Heart right ventricle (tissue), 16 donors: ENCODE results near the gene CCS. TPM values are rescaled to one million over a fixed set of nuclear protein-coding genes. Genes with fewer than 3 reads are reported as not detected.

Experiments used
- ATAC-seq, 8 donors: fragments of 200-7000 bp; cut with Tn5 transposase; one replicate each; pipeline ENCODE4 v1.9.1; 2020; ENCODE audit warnings: mild to moderate bottlenecking in 8 of 8, moderate library complexity in 8 of 8, moderate number of reproducible peaks in 1 of 8
- DNase-seq, 2 donors: peaks; one replicate each; pipeline ENCODE4 v3.0.0-alpha.2; 2020
- H3K27ac ChIP-seq, 10 donors: fragments of 200-600 bp; sonication (generic) in 2 of 10; one replicate each; pipeline versions ENCODE4 v1.5.0 to v1.8.0; 2020 to 2022; ENCODE audit warnings: mild to moderate bottlenecking in 3 of 10
- H3K27me3 ChIP-seq, 7 donors: fragments of 200-600 bp; one replicate each; pipeline ENCODE4 v1.8.0; 2021 to 2022; ENCODE audit warnings: mild to moderate bottlenecking in 2 of 7
- H3K36me3 ChIP-seq, 9 donors: fragments of 200-600 bp; sonication (generic) in 1 of 9; one replicate each; pipeline versions ENCODE4 v1.5.0 to v1.8.0; 2020 to 2022; ENCODE audit warnings: mild to moderate bottlenecking in 2 of 9
- H3K4me1 ChIP-seq, 9 donors: fragments of 200-600 bp; sonication (generic) in 1 of 9; one replicate each; pipeline versions ENCODE4 v1.5.0 to v1.8.0; 2020 to 2022; ENCODE audit warnings: mild to moderate bottlenecking in 4 of 9
- H3K4me3 ChIP-seq, 10 donors: fragments of 200-600 bp; sonication (generic) in 2 of 10; one replicate each; pipeline versions ENCODE4 v1.5.0 to v1.8.0; 2020 to 2022; ENCODE audit warnings: mild to moderate bottlenecking in 7 of 10, moderate library complexity in 2 of 10
- H3K9me3 ChIP-seq, 11 donors: fragments of 200-600 bp in 10 of 11; sonication (generic) in 2 of 11; one replicate each; pipeline versions ENCODE4 v1.5.0 to v1.8.0; 2013 to 2022; ENCODE audit warnings: mild to moderate bottlenecking in 2 of 11, control low read depth in 1 of 11, moderate library complexity in 1 of 11
- WGBS, 2 donors: extraction: QIAGEN DNeasy Blood & Tissue Kit; methylation state at CpG; one replicate each; pipeline ENCODE4 v1.1.7; 2013; ENCODE audit warnings: inconsistent platforms in 1 of 2; 5-methylcytosine and 5-hydroxymethylcytosine counted together
- intact Hi-C, 10 donors: fragments of 100-400 bp; cut with DNase I; formaldehyde crosslinking; loops; one replicate each; pipeline versions ENCODE4 v1.11.1 to v1.14.2; 2022
- polyA plus RNA-seq, 2 donors: library from polyadenylated mRNA; stranded (reverse); fragments of 200-250 nt; gene quantifications; one replicate each; pipeline ENCODE4 v1.2.3, GENCODE V29; 2013
- total RNA-seq, 10 donors: library from RNA; stranded (reverse); fragmentation: NEBNext Ultra II Directional in 3 of 10; extraction: Animal tissue kit (Norgen Biotek cat#: 25700) in 3 of 10; gene quantifications; one replicate each; pipeline versions ENCODE4 v1.2.1 to v1.2.4, GENCODE V29; 2021 to 2023
- TF ChIP-seq, protein P1 (sequence below), 9 donors: fragments of 200-600 bp; sonication (generic) in 2 of 9; IDR thresholded peaks; one replicate each; pipeline versions ENCODE4 v1.5.0 to v1.8.0; 2021 to 2022; ENCODE audit warnings: antibody characterized with exemption in 9 of 9, mild to moderate bottlenecking in 5 of 9, moderate library complexity in 1 of 9
- donor health status: Arrhythmogenic right ventricular cardiomyopathy.
- donor health status: ischemic (EF 13 %, LVEDD 7.1; RV severe dilation, severe dysfunction).
- donor health status: healthy with polysubstance abuse.
- donor health status: DM: no; HTN: yes; CAD: no.
- donor health status: DM: no; HTN: no; CAD: no.
- donor health status: ischemic (EF 25% LVEDD 6.9; RV normal size, moderate dysfunction).
- donor health status: ischemic (EF 25% LVEDD 5.7; RV mildly dilated, moderate dysfunction).
- donor health status: healthy.
- donor health status: DM: yes; HTN: yes; CAD: no.
- donor health status: Ischemic cardiomyopathy.
- donor health status: ischemic (EF 35%, LVEDD 5.7; RV mildly dilated, moderate dysfunction).
- donor health status: nonischemic (EF 11% LVEDD 7.7; RV severe dilation, severe dysfunction).
- donor health status: DM: yes; HTN: yes; CAD: no.
- donor health status: PGD.
- donor health status: ischemic (EF 29% LVEDD 5.4; RV normal size, mild dysfunction).
- donor health status: nonischemic (EF 23%, LVEDD 6.1; RV moderate dilation, normal function).

CCS gene
- total and polyA plus RNA-seq, 12 donors: 15.9 to 73.6 (median 21.0) TPM

DNA sequence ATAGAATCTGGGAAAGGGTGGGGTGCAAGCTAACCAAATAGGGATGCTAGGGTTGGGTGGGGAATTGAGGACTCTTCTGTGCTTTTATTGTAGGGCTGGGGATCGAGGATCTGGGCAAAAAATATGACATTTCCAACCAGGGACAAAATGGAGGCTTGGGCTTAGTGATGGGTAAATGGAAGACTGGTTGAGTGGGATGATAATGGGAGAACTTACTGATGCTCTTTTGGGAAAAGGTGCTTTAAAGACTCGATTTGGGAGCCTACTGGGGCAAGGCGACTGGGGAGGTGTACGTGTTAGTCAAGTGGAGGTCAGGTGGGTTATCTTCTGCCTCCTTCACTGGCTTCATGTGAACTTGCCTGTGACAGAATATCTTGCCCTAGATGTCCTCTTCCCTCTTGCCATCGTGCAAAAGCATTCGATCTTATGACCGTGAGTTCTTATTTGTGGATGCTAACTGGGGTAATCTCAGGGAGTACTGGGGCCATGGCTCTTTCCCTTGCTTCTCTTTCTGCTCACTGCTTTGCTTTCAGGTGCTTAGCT is 35.1 kb downstream of the CCS start:
- DNase-seq (no peak), ATAC-seq (no peak)
- Histone ChIP-seq H3K9me3 (no peaks in the 10 kb centered on the region), H3K36me3 (peaks cover 0 to 97% (median 60%) of the 10 kb centered on the region in 9 donors), H3K27me3 (no peaks in the 10 kb centered on the region), H3K27ac (no peak overlapping the region), H3K4me1 (peaks cover 15 to 33% (median 24%) of the 10 kb centered on the region in 9 donors), H3K4me3 (no peak overlapping the region)
- intact Hi-C loops: no loop called here
- 79 to 91% methylated on average over 7 of the region's 7 CpGs for WGBS, 2 donors
- TF ChIP-seq, protein P1, sequence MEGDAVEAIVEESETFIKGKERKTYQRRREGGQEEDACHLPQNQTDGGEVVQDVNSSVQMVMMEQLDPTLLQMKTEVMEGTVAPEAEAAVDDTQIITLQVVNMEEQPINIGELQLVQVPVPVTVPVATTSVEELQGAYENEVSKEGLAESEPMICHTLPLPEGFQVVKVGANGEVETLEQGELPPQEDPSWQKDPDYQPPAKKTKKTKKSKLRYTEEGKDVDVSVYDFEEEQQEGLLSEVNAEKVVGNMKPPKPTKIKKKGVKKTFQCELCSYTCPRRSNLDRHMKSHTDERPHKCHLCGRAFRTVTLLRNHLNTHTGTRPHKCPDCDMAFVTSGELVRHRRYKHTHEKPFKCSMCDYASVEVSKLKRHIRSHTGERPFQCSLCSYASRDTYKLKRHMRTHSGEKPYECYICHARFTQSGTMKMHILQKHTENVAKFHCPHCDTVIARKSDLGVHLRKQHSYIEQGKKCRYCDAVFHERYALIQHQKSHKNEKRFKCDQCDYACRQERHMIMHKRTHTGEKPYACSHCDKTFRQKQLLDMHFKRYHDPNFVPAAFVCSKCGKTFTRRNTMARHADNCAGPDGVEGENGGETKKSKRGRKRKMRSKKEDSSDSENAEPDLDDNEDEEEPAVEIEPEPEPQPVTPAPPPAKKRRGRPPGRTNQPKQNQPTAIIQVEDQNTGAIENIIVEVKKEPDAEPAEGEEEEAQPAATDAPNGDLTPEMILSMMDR (IDR thresholded peaks at IDR 0.05): no peak

- intact Hi-C loops: no loop called here
- Histone ChIP-seq H3K4me1 (peaks cover 3 to 20% (median 12%) of the 10 kb centered on the region in 9 donors), H3K4me3 (no peak overlapping the region), H3K27ac (no peak overlapping the region), H3K36me3 (peaks cover 0 to 97% (median 54%) of the 10 kb centered on the region in 9 donors), H3K9me3 (no peaks in the 10 kb centered on the region), H3K27me3 (no peaks in the 10 kb centered on the region)
- WGBS, 2 donors: 85 to 86% methylated on average over 2 of the region's 2 CpGs
- DNase-seq: no peak
- TF ChIP-seq, protein P1 (IDR thresholded peaks at IDR 0.05): no peak
- ATAC-seq: no peak
Measured at GRCh38 chr11:66629356-66629755, 36.4 kb downstream of the CCS start.

DNA sequence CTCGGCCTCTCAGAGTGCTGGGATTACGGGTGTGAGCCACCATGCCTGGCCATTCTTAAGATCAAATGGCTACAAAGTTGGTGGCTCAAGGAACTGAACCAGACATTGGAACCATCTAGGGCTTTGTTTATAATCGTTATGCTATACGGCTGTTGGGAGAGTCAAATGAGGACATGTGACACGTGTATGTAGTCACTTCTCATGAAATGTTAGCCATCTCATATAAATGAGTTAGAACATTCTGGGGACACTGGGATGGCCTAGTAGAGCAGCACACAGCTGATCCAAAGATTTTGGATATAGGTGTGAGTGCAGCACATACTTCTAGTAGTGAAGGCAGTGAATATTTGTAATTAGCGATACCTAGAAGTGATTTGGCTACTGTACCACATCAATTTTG is 38.9 kb downstream of the CCS start:
- intact Hi-C loops: no loop called here
- 88 to 91% methylated on average over 6 of the region's 6 CpGs for WGBS, 2 donors
- ATAC-seq: no peak

DNA sequence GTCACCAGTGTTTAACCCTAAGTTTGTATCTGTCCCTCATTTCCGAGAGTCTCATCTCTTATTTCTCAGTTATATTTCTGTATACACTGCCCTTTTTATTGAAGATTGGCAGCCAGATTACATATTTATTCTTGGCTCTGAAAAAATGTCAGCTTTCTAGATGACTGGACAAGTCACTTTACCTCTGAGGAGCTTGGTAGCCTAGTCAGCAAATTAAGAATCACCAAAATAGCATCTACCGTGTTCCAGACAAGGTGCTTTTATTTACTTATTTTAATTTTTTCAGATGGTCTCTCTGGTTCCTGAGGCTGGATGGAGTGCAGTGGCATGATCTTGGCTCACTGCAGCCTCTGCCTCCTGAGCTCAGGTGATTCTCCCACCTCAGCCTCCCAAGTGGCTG is 40.0 kb downstream of the CCS start:
- Histone ChIP-seq H3K27ac (no peak overlapping the region), H3K4me1 (peaks cover 0 to 25% (median 13%) of the 10 kb centered on the region in 9 donors), H3K4me3 (no peak overlapping the region), H3K27me3 (no peaks in the 10 kb centered on the region), H3K9me3 (no peaks in the 10 kb centered on the region), H3K36me3 (peaks cover 0 to 72% (median 19%) of the 10 kb centered on the region in 9 donors)
- no peak for ATAC-seq
- TF ChIP-seq, protein P1 (IDR thresholded peaks at IDR 0.05): no peak
- intact Hi-C loops: no loop called here
- DNase-seq: no peak
- WGBS, 2 donors: 82 to 89% methylated on average over 2 of the region's 2 CpGs

More for the DNA sequence above, 38.9 kb downstream of the CCS start:
- Histone ChIP-seq H3K27ac (no peak overlapping the region), H3K36me3 (peaks cover 0 to 83% (median 29%) of the 10 kb centered on the region in 9 donors), H3K4me3 (no peak overlapping the region), H3K4me1 (peaks cover 0 to 15% (median 3%) of the 10 kb centered on the region in 9 donors), H3K27me3 (no peaks in the 10 kb centered on the region), H3K9me3 (no peaks in the 10 kb centered on the region)
- TF ChIP-seq, protein P1 (IDR thresholded peaks at IDR 0.05): no peak
- DNase-seq: no peak
